Measurements from ENCODE around the gene ADAMTS12.
"Not testable (repeated sequence)": the region's sequence is repeated elsewhere in the genome, so short reads cannot be mapped to it uniquely, and the experiment has no call there.

ADAMTS12 gene

GRCh38 chr5:33530183-33531036 is 361.4 kb downstream of the ADAMTS12 start:
- no peak for DNase-seq (ENCODE audit: low spot score)

GRCh38 chr5:33527696-33528095 is 364.1 kb downstream of the ADAMTS12 start:
- DNase-seq (ENCODE audit: low spot score) = no peak

GRCh38 chr5:33526755-33527154 is 365.0 kb downstream of the ADAMTS12 start:
- DNase-seq (ENCODE audit: low spot score) = no peak

- DNase-seq (ENCODE audit: low spot score) = no peak
These were observed 367.3 kb downstream of the ADAMTS12 start for GRCh38 chr5:33524476-33524875.

GRCh38 chr5:33523208-33523771 is 368.5 kb downstream of the ADAMTS12 start:
- peak; percentile 62 for DNase-seq (ENCODE audit: low spot score)

- no peak for DNase-seq (ENCODE audit: low spot score)
These were observed 375.4 kb downstream of the ADAMTS12 start for GRCh38 chr5:33516421-33516820.

GRCh38 chr5:33515366-33515765 is 376.4 kb downstream of the ADAMTS12 start:
- DNase-seq (ENCODE audit: low spot score) = not testable (repeated sequence)

GRCh38 chr5:33513462-33514185 is 378.2 kb downstream of the ADAMTS12 start:
- no peak for DNase-seq (ENCODE audit: low spot score)

GRCh38 chr5:33509036-33509435 is 382.8 kb downstream of the ADAMTS12 start:
- no peak for DNase-seq (ENCODE audit: low spot score)

- no peak for DNase-seq (ENCODE audit: low spot score)
These were observed 384.4 kb downstream of the ADAMTS12 start for GRCh38 chr5:33507426-33507825.

GRCh38 chr5:33504570-33504969 is 387.2 kb downstream of the ADAMTS12 start:
- no peak for DNase-seq (ENCODE audit: low spot score)

- DNase-seq (ENCODE audit: low spot score) = no peak
These were observed 389.9 kb downstream of the ADAMTS12 start for GRCh38 chr5:33501899-33502298.

GRCh38 chr5:33501260-33501659 is 390.5 kb downstream of the ADAMTS12 start:
- no peak for DNase-seq (ENCODE audit: low spot score)

GRCh38 chr5:33494466-33494865 is 397.3 kb downstream of the ADAMTS12 start:
- DNase-seq (ENCODE audit: low spot score) = no peak

- DNase-seq (ENCODE audit: low spot score) = no peak
These were observed 399.8 kb downstream of the ADAMTS12 start for GRCh38 chr5:33491941-33492340.

- no peak for DNase-seq (ENCODE audit: low spot score)
These were observed 401.6 kb downstream of the ADAMTS12 start for GRCh38 chr5:33490071-33490665.

- DNase-seq (ENCODE audit: low spot score) = no peak
These were observed 402.2 kb downstream of the ADAMTS12 start for GRCh38 chr5:33489481-33490067.

- peak; percentile 7 for DNase-seq (ENCODE audit: low spot score)
These were observed 403.0 kb downstream of the ADAMTS12 start for GRCh38 chr5:33488558-33489355.

GRCh38 chr5:33487236-33487635 is 404.6 kb downstream of the ADAMTS12 start:
- no peak for DNase-seq (ENCODE audit: low spot score)

- no peak for DNase-seq (ENCODE audit: low spot score)
These were observed 409.5 kb downstream of the ADAMTS12 start for GRCh38 chr5:33482335-33482734.

GRCh38 chr5:33480876-33481275 is 410.9 kb downstream of the ADAMTS12 start:
- DNase-seq (ENCODE audit: low spot score) = no peak

All from putamen (tissue), 1 donor.